ENCODE measurements around the gene SIDT2.

The SIDT2 gene

DNA sequence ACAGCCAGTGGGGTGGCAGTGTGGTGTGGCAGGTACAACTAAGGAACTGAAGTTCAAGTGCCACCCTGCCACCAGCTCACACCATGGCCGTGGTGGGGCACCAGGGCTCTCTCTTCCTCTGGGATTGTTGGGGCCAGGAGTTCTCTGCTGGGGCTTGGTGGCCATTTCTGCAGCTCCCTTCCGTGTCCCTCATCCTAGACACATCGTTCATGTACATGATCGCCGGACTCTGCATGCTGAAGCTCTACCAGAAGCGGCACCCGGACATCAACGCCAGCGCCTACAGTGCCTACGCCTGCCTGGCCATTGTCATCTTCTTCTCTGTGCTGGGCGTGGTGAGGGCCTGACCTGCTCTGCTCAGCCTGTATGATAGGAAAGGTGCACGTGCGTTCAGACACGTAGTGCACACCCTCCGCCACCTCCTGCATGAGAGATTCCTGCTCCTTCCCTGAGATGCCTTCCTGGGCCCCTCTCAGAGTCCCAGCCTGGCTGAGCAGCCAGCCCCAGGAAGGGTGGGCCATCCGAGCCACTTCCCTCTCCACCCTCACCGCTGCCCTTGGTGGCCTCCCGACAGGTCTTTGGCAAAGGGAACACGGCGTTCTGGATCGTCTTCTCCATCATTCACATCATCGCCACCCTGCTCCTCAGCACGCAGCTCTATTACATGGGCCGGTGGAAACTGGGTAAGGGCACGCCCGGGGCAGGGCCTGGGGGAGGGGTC, 13.3 kb downstream of the SIDT2 start:
- TF ChIP-seq EZH2 (IDR thresholded peaks at IDR 0.05; ENCODE audit: borderline replicate concordance, low read length) = no peak
- TF ChIP-seq, protein P1, sequence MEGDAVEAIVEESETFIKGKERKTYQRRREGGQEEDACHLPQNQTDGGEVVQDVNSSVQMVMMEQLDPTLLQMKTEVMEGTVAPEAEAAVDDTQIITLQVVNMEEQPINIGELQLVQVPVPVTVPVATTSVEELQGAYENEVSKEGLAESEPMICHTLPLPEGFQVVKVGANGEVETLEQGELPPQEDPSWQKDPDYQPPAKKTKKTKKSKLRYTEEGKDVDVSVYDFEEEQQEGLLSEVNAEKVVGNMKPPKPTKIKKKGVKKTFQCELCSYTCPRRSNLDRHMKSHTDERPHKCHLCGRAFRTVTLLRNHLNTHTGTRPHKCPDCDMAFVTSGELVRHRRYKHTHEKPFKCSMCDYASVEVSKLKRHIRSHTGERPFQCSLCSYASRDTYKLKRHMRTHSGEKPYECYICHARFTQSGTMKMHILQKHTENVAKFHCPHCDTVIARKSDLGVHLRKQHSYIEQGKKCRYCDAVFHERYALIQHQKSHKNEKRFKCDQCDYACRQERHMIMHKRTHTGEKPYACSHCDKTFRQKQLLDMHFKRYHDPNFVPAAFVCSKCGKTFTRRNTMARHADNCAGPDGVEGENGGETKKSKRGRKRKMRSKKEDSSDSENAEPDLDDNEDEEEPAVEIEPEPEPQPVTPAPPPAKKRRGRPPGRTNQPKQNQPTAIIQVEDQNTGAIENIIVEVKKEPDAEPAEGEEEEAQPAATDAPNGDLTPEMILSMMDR (IDR thresholded peaks at IDR 0.05; ENCODE audit: low read length) = no peak
- Histone ChIP-seq H3K9me2 (ENCODE audit: low read depth, low read length) (no peaks in the 10 kb centered on the region), H3K4me2 (ENCODE audit: low read length) (no peak overlapping the region), H3K79me2 (ENCODE audit: insufficient read depth, low read length) (no peaks in the 10 kb centered on the region), H3K4me1 (ENCODE audit: insufficient read depth, low read length, severe bottlenecking) (peaks cover 13% of the 10 kb centered on the region), H3K27me3 (ENCODE audit: insufficient read depth, low read length) (no peaks in the 10 kb centered on the region), H2AFZ (ENCODE audit: low read length) (no peak overlapping the region), H3K9ac (ENCODE audit: low read length) (no peak overlapping the region), H4K20me1 (ENCODE audit: insufficient read depth, low read length) (no peaks in the 10 kb centered on the region), H3K36me3 (ENCODE audit: insufficient read depth, low read length) (peaks cover 16% of the 10 kb centered on the region; the same call in 1 of the 2 replicates), H3F3A (ENCODE audit: insufficient read depth, low read length) (no peaks in the 10 kb centered on the region), H3K4me3 (ENCODE audit: low read depth, low read length, poor library complexity, severe bottlenecking) (no peak overlapping the region), H3K27ac (ENCODE audit: low read depth, low read length, poor library complexity, severe bottlenecking) (no peak overlapping the region), H3K9me3 (ENCODE audit: low read length) (no peaks in the 10 kb centered on the region)

DNA sequence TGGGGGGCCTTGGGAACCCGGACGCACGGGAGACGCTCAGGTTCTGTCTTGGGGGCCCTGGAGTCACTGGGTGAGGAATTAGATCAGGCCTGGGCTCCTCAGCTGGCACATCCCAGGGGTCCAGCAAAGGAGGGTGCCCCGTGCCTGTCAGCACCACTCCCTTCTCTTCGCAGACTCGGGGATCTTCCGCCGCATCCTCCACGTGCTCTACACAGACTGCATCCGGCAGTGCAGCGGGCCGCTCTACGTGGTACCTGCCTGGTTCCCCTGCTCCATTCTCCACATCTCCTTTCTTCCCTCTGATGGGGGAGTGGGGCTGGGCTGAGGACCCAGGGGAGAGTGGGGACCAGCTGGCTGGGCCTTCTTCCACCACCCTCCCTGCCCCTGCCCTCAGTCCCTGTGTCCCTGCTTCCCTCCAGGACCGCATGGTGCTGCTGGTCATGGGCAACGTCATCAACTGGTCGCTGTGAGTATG, 13.9 kb downstream of the SIDT2 start:
- peaks cover 13% of the 10 kb centered on the region for H3K4me1 ChIP-seq (ENCODE audit: insufficient read depth, low read length, severe bottlenecking)
- H3K4me3 ChIP-seq (ENCODE audit: low read depth, low read length, poor library complexity, severe bottlenecking) = no peak overlapping the region
- H3K4me2 ChIP-seq (ENCODE audit: low read length) = no peak overlapping the region
- peaks cover 16% of the 10 kb centered on the region for H3K36me3 ChIP-seq (ENCODE audit: insufficient read depth, low read length)
- no peaks in the 10 kb centered on the region for H3K27me3 ChIP-seq (ENCODE audit: insufficient read depth, low read length)
- H4K20me1 ChIP-seq (ENCODE audit: insufficient read depth, low read length) = no peaks in the 10 kb centered on the region
- H2AFZ ChIP-seq (ENCODE audit: low read length) = no peak overlapping the region
- no peaks in the 10 kb centered on the region for H3F3A ChIP-seq (ENCODE audit: insufficient read depth, low read length)
- TF ChIP-seq, protein P1 (IDR thresholded peaks at IDR 0.05; ENCODE audit: low read length) = no peak
- no peak for TF ChIP-seq EZH2 (IDR thresholded peaks at IDR 0.05; ENCODE audit: borderline replicate concordance, low read length)
- no peaks in the 10 kb centered on the region for H3K9me2 ChIP-seq (ENCODE audit: low read depth, low read length)
- no peak overlapping the region for H3K27ac ChIP-seq (ENCODE audit: low read depth, low read length, poor library complexity, severe bottlenecking)
- H3K9ac ChIP-seq (ENCODE audit: low read length) = no peak overlapping the region
- no peaks in the 10 kb centered on the region for H3K79me2 ChIP-seq (ENCODE audit: insufficient read depth, low read length)
- no peaks in the 10 kb centered on the region for H3K9me3 ChIP-seq (ENCODE audit: low read length)

DNA sequence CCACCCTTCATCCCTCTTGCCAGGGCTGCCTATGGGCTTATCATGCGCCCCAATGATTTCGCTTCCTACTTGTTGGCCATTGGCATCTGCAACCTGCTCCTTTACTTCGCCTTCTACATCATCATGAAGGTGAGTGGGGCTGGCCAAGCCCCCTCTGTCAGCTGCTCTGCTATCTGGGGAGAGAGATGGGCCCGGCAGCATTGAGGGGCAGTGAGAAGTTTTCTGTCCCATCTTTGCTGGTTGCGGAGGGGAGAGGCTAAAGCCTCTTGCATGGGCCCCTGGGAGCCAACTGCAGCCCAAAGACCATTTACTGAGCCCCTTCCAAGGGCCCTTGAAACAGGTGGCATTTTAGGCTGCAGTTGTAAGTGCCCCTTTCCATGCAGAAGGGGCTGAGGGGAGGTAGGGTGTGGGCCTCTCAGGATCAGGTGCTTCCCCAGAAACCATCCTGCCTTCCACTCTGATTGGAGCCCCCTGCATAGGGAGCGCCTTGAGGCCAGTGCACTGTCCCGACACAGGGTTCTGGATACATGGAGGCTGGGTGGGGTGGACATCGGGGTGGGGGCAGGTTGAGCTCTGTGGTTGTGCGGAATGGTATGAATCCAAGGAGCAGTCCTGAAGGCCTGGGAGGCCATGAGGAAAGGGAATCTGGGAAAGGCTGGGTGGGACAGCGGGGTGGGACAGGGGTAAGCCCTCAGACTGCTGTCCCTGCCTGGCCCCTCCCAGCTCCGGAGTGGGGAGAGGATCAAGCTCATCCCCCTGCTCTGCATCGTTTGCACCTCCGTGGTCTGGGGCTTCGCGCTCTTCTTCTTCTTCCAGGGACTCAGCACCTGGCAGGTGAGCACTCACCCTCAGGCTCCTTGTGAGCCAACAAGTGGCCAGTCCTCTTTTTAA, 14.8 kb downstream of the SIDT2 start:
- Histone ChIP-seq H3K4me2 (ENCODE audit: low read length) (no peak overlapping the region), H4K20me1 (ENCODE audit: insufficient read depth, low read length) (no peaks in the 10 kb centered on the region), H3K9ac (ENCODE audit: low read length) (no peak overlapping the region), H3K9me2 (ENCODE audit: low read depth, low read length) (no peaks in the 10 kb centered on the region), H3K79me2 (ENCODE audit: insufficient read depth, low read length) (no peaks in the 10 kb centered on the region), H3K27ac (ENCODE audit: low read depth, low read length, poor library complexity, severe bottlenecking) (no peak overlapping the region), H3K36me3 (ENCODE audit: insufficient read depth, low read length) (peaks cover 16% of the 10 kb centered on the region), H3K9me3 (ENCODE audit: low read length) (no peaks in the 10 kb centered on the region), H3F3A (ENCODE audit: insufficient read depth, low read length) (no peaks in the 10 kb centered on the region), H3K4me1 (ENCODE audit: insufficient read depth, low read length, severe bottlenecking) (peaks cover 13% of the 10 kb centered on the region), H3K27me3 (ENCODE audit: insufficient read depth, low read length) (no peaks in the 10 kb centered on the region), H3K4me3 (ENCODE audit: low read depth, low read length, poor library complexity, severe bottlenecking) (no peak overlapping the region), H2AFZ (ENCODE audit: low read length) (no peak overlapping the region)
- TF ChIP-seq, protein P1 (IDR thresholded peaks at IDR 0.05; ENCODE audit: low read length) = no peak
- TF ChIP-seq EZH2 (IDR thresholded peaks at IDR 0.05; ENCODE audit: borderline replicate concordance, low read length) = no peak

Data from OCI-LY1 (cell line).